SJSA1 (cell line): ENCODE data around the gene MEX3D. TPM values are rescaled to one million over a fixed set of nuclear protein-coding genes. Genes with fewer than 3 reads are reported as not detected.

Experiments
- DNase-seq, 2 experiments: peaks; one replicate each; pipeline ENCODE4 v3.0.0-alpha.2; 2015 to 2020; ENCODE audit warnings: low spot score in 2 of 2, low read depth in 1 of 2
- H3K27ac ChIP-seq: fragments of 250-450 bp; sonication (Bioruptor Pico); 2 replicates; pipeline ENCODE4 v1.5.1; 2020; ENCODE audit warnings: mild to moderate bottlenecking, moderate library complexity
- H3K27me3 ChIP-seq: fragments of 250-450 bp; sonication (Bioruptor Pico); replicated peaks from 2 replicates; pipeline ENCODE4 v1.5.1; 2020; ENCODE audit warnings: mild to moderate bottlenecking, moderate library complexity
- H3K36me3 ChIP-seq: fragments of 250-450 bp; sonication (Bioruptor Pico); 2 replicates; pipeline ENCODE4 v1.5.1; 2020; ENCODE audit warnings: mild to moderate bottlenecking
- H3K4me1 ChIP-seq: fragments of 250-450 bp; sonication (Bioruptor Pico); replicated peaks from 2 replicates; pipeline ENCODE4 v1.6.1; 2021; ENCODE audit warnings: mild to moderate bottlenecking
- H3K4me3 ChIP-seq: fragments of 250-450 bp; sonication (Bioruptor Pico); 2 replicates; pipeline ENCODE4 v1.5.1; 2020; ENCODE audit warnings: mild to moderate bottlenecking
- H3K9me3 ChIP-seq: fragments of 250-450 bp; sonication (Bioruptor Pico); replicated peaks from 2 replicates; pipeline ENCODE4 v1.5.1; 2020; ENCODE audit warnings: mild to moderate bottlenecking
- total RNA-seq: library from RNA; depleted of rRNA; stranded (reverse); fragments of >200 nt; shearing (Covaris generic); gene quantifications from 2 replicates; pipeline ENCODE4 v1.2.3, GENCODE V29; 2014

Gene MEX3D
- total RNA-seq, 1 experiment from 2014 or later: 109 TPM

DNA sequence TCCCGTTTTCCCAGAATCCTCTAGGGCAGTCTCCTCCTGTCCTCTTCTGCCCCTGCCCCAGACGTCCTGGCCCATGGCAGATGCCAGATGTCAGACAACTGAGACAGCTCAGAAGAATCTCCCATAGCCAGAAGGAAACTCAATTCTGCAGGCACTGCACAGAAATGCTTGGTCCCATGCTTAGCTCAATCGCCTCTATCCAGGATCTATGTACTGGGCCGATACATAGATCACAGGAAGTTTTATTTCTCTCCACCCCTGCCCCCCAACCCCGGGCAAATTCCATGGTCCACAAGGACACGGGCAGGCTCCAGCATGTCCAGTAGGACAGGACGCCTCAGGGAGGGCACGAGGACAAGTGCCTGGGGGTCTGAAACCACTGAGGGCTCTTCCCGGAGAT, 19.7 kb upstream of the MEX3D start:
- H3K36me3 ChIP-seq: peaks cover 51% of the 10 kb centered on the region
- DNase-seq: no peak
- no peak overlapping the region for H3K27ac ChIP-seq
- no peak overlapping the region for H3K4me3 ChIP-seq
- H3K27me3 ChIP-seq: no peaks in the 10 kb centered on the region
- no peaks in the 10 kb centered on the region; the same call in 1 of the 2 replicates for H3K9me3 ChIP-seq
- peaks cover 10% of the 10 kb centered on the region for H3K4me1 ChIP-seq

GRCh38 chr19:1585243-1585580, 17.1 kb upstream of the MEX3D start:
- H3K27me3 ChIP-seq: no peaks in the 10 kb centered on the region
- peaks cover 61% of the 10 kb centered on the region for H3K36me3 ChIP-seq
- no peak overlapping the region for H3K27ac ChIP-seq
- no peak for DNase-seq
- H3K4me3 ChIP-seq: no peak overlapping the region
- no peaks in the 10 kb centered on the region for H3K9me3 ChIP-seq
- no peaks in the 10 kb centered on the region for H3K4me1 ChIP-seq

DNA sequence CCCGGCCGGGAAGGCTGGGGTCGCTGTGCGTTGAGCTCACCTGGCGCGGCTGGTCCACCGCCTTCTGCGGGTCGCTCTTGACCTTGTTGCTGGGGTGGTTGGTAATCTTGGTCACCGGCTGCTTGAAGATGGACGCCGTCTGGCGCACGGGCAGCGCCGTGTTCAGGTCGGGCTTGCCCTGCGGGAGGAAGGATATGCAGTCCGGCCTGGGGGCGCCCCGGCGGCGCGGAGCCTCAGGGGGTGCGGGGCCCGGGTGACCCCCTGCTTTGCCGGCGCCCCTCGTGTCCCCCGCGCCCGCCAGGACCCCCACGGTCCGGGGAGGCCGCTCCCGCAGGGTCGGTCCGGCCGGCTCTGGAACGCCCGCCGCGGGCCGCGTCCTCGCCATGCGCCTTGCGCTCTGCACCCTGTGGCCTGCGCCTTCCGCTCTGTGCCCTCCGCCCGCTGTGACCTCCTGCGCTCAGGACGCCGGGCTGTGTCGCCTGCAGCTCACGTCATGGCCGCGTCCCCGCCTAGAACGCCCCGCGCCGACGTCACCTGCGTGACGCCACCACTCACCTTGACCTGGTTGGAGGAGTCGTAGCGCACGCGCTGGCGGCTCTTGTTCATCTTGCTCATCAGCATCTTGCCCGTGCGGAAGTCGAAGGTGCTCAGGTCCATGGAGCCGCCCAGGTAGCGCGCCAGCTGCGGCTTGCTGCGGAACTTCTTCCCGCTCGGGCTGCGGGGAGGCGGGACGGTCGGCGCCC, 16.5 kb upstream of the MEX3D start:
- Histone ChIP-seq H3K36me3 (peaks cover 61% of the 10 kb centered on the region), H3K27me3 (no peaks in the 10 kb centered on the region), H3K4me1 (no peaks in the 10 kb centered on the region), H3K9me3 (no peaks in the 10 kb centered on the region), H3K4me3 (no peak overlapping the region), H3K27ac (no peak overlapping the region)
- DNase-seq: no peak

GRCh38 chr19:1582201-1582600, 14.1 kb upstream of the MEX3D start:
- Histone ChIP-seq H3K4me1 (no peaks in the 10 kb centered on the region), H3K36me3 (peaks cover 81% of the 10 kb centered on the region), H3K4me3 (no peak overlapping the region)

DNA sequence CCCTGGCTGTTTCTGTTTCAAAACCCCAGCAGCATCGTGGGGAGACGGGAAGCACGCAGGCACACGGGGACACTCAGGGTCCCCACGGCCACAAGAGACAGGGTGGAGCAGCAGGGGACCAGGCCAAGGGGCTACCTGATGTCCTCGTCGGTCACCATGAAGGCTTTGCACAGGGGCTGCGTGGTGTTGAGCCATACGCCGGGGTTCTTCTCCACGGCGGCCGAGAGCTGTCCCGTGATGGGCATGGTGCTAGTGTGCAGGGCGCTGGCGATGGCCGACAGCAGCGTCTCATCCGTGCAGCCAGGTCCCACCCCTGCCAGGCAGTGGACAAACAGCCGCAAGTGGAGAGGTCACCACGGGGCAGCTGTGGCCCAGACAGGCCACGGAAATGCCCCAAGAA, 12.8 kb upstream of the MEX3D start:
- no peak overlapping the region for H3K27ac ChIP-seq
- no peak for DNase-seq
- H3K36me3 ChIP-seq: peaks cover 90% of the 10 kb centered on the region
- H3K4me1 ChIP-seq: no peaks in the 10 kb centered on the region
- no peaks in the 10 kb centered on the region for H3K27me3 ChIP-seq
- H3K4me3 ChIP-seq: no peak overlapping the region
- H3K9me3 ChIP-seq: no peaks in the 10 kb centered on the region

More at GRCh38 chr19:1582201-1582600, 14.1 kb upstream of the MEX3D start:
- no peak for DNase-seq
- no peaks in the 10 kb centered on the region for H3K27me3 ChIP-seq
- H3K9me3 ChIP-seq: no peaks in the 10 kb centered on the region
- H3K27ac ChIP-seq: no peak overlapping the region

DNA sequence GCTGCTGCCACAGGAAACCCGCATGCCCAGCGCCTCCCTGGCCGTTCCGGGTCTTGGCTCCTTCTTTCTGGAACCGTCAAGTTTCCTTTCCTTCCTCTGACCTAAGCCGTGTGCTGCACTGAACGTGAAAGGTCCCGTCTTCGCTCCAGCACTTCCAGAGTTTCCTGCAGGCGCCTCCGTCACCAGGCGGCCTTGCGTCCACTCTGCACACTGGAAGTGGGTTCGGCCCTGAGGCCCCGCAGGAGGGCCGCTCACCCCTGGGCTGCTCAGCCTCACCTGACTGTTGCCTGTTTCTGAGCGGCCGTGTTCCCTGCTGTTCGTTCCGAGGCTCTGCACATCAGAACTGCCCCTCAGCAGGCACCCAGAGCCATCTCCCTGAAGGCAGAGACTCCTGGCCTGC, 12.3 kb upstream of the MEX3D start:
- Histone ChIP-seq H3K4me3 (no peak overlapping the region), H3K4me1 (no peaks in the 10 kb centered on the region), H3K27me3 (no peaks in the 10 kb centered on the region), H3K9me3 (no peaks in the 10 kb centered on the region), H3K36me3 (peaks cover 84% of the 10 kb centered on the region), H3K27ac (no peak overlapping the region)
- no peak for DNase-seq

DNA sequence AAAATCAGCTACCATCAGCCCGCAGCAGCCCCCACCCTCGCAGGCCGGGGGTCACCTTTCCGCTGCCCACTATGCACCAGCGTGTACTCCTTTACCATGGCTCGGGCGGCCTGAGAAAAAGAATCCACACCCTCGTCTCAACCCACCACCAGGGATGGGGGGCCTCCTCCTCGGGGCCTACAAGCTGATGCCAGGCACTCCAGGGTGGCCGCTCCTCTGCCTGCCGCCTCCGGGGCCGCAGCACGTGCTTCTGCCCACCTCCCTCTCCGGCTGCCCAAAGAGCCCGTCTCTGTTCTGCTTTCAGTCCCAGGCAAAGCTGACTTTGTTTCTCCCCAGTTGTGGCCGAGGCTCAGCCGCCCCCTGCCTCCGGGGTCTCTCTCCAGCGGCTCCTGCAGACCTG, 11.1 kb upstream of the MEX3D start:
- no peaks in the 10 kb centered on the region for H3K27me3 ChIP-seq
- no peaks in the 10 kb centered on the region for H3K4me1 ChIP-seq
- no peak overlapping the region for H3K27ac ChIP-seq
- peaks cover 75% of the 10 kb centered on the region for H3K36me3 ChIP-seq
- no peak overlapping the region for H3K4me3 ChIP-seq
- peak in 1 of 2 experiments; percentile 44 for DNase-seq
- H3K9me3 ChIP-seq: no peaks in the 10 kb centered on the region

DNA sequence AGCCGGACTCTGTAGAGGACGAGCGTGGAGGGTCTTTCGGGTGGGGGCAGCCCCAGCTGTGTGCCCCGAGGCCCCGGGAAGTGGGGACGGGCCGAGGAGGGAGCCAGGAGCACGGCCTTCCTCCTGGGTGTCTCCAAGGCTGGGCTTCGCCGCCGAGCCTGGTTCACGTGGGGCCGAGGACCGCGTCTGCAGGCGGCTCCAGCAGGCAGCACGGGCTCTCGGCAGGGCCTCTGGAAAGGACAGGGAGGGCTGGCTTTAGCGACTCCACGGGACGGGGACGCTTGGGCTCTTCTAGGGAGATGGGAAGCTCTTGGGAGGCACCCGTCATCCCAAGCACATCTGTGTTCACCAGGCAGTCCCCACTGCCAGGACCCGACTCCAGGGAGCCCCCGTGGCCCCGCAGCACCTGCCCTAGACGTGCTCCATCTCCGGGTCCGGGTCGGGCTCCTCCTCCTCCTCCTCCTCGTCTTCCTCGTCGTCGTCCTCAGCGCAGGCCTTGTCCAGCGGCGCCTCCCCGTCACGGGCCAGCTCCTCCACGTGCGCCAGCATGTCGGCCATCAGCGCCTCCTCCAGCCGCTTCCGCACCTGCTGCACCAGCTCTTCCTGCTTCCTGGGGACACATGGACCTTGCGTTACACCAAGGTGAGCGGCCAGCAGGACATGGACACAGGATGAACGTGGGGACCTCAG, 9.9 kb upstream of the MEX3D start:
- DNase-seq: peak in 1 of 2 experiments; percentile 43

DNA sequence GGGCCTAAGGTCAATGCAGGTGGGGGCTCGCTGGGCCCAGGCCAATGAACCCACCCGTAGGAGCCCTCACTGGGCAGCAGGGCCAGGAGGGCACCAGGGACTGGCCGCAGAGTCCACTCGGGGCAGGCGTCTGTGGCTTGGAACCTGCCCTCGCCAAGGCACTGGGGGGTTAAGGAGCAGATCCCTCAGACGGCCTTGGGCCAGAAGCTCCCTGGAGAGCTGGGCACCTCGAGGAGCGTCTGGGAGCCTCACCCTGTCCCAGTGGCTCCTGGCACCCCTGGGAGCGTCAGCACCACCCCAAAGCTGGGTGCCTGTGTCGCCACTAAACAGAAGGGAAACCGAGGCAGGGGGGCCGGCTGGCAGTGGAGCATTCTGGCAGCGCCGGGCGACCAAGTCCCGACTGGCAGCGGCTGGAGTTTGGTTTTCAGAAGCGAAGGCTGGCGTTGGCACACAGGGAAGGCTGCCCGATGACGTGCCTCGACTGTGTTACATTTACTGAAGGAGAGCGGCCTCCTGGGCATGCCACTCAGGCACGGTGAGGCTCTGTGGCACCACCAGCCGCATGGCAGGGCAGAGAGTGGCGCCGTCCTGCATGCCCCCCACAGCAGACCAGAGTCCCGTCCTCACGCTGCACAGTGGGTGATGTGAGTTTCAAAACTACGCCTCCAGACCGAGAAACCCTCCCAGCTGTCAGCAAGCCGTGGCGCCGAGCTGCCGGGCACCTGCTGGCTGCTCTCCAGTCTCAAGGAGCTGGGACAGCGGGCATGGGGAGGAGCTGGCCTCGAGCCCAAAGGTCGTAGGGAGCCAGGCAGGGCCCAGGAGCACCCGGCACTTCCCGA, 9.2 kb upstream of the MEX3D start:
- peaks cover 60% of the 10 kb centered on the region for H3K36me3 ChIP-seq
- no peaks in the 10 kb centered on the region for H3K27me3 ChIP-seq
- no peaks in the 10 kb centered on the region for H3K4me1 ChIP-seq
- H3K9me3 ChIP-seq: no peaks in the 10 kb centered on the region
- DNase-seq: peak in 1 of 2 experiments; percentile 50
- H3K27ac ChIP-seq: no peak overlapping the region
- no peak overlapping the region for H3K4me3 ChIP-seq

More for the DNA sequence above, 9.9 kb upstream of the MEX3D start:
- no peaks in the 10 kb centered on the region for H3K27me3 ChIP-seq
- H3K36me3 ChIP-seq: peaks cover 66% of the 10 kb centered on the region
- H3K27ac ChIP-seq: no peak overlapping the region
- H3K4me1 ChIP-seq: no peaks in the 10 kb centered on the region
- H3K4me3 ChIP-seq: no peak overlapping the region
- no peaks in the 10 kb centered on the region for H3K9me3 ChIP-seq

DNA sequence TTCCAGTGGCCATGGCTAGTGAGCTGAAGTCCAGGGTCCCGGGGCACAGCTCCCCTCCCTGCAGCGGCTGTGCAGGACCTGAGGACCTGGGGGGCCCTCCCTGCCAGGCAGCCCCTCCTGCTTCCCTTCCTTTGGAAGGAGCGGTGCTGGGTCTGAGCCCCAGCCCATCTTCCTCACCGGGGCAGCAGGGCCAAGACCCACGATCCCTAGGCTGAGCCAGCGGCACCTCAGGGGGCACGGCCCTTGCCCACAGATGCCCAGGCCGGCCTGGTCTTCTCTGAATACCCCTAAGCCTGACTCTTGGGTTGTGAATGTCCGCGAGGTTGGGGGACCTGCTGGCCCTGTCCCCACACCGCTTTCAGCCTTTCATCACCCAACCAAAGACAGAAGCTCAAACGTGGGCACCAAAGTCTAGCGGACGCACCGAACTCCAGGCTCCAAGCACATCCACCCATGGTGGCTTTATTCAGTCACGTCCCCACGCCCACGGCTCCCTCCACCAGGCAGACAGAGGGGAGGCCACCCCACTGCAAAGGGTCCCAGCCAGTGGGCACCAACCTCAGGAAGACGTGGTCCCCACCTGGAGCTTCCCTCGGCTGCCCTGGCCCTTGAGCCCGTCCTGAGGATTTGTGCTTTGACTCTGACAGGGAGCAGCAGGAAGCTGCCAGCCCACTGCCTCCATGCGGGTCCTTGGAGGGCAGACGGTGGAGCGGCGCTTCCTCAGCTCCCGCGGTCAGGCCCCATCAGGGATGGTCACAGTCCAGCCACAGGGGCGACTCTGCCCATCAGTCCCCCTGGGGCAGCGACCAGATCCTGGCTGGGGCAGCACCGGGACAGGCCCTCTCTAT, 8.3 kb upstream of the MEX3D start:
- no peaks in the 10 kb centered on the region for H3K27me3 ChIP-seq
- H3K36me3 ChIP-seq: peaks cover 52% of the 10 kb centered on the region
- H3K9me3 ChIP-seq: no peaks in the 10 kb centered on the region
- H3K27ac ChIP-seq: no peak overlapping the region
- no peak overlapping the region for H3K4me3 ChIP-seq
- no peaks in the 10 kb centered on the region for H3K4me1 ChIP-seq
- DNase-seq: no peak

GRCh38 chr19:1575323-1576241, 7.5 kb upstream of the MEX3D start:
- no peaks in the 10 kb centered on the region for H3K27me3 ChIP-seq
- no peak overlapping the region for H3K27ac ChIP-seq
- peaks cover 43% of the 10 kb centered on the region for H3K36me3 ChIP-seq
- H3K9me3 ChIP-seq: no peaks in the 10 kb centered on the region
- no peaks in the 10 kb centered on the region for H3K4me1 ChIP-seq
- no peak overlapping the region for H3K4me3 ChIP-seq
- no peak for DNase-seq

GRCh38 chr19:1574354-1575136, 6.4 kb upstream of the MEX3D start:
- Histone ChIP-seq H3K27ac (no peak overlapping the region), H3K4me1 (no peaks in the 10 kb centered on the region), H3K27me3 (no peaks in the 10 kb centered on the region), H3K36me3 (peaks cover 32% of the 10 kb centered on the region), H3K9me3 (no peaks in the 10 kb centered on the region), H3K4me3 (no peak overlapping the region)
- no peak for DNase-seq
